22Rv1 (cell line): ENCODE results near the gene IQGAP2.

Source experiments
- H3K27ac ChIP-seq: fragments of 450-650 bp; 2 replicates; pipeline ENCODE4 v1.5.1; 2017
- CTCF ChIP-seq: fragments of 450-650 bp; IDR thresholded peaks from 2 replicates; pipeline ENCODE4 v1.5.1; 2017; ENCODE audit warnings: mild to moderate bottlenecking
- ZFX ChIP-seq: fragments of 450-650 bp; IDR thresholded peaks from 2 replicates; pipeline ENCODE4 v1.6.1; 2017; ENCODE audit warnings: antibody characterized with exemption, borderline replicate concordance

IQGAP2 gene

GRCh38 chr5:76438025-76438424, 34.9 kb downstream of the IQGAP2 start:
- no peak overlapping the region for H3K27ac ChIP-seq
- no peak for TF ChIP-seq ZFX
- no peak for TF ChIP-seq CTCF

GRCh38 chr5:76439201-76439600, 36.1 kb downstream of the IQGAP2 start:
- no peak overlapping the region for H3K27ac ChIP-seq
- TF ChIP-seq CTCF, result no peak
- no peak for TF ChIP-seq ZFX

GRCh38 chr5:76439929-76440328, 36.8 kb downstream of the IQGAP2 start:
- H3K27ac ChIP-seq, result no peak overlapping the region
- no peak for TF ChIP-seq ZFX
- TF ChIP-seq CTCF, result no peak

GRCh38 chr5:76441101-76441500, 38.0 kb downstream of the IQGAP2 start:
- TF ChIP-seq ZFX (no peak), CTCF (no peak)

GRCh38 chr5:76441890-76442673, 39.0 kb downstream of the IQGAP2 start:
- no peak overlapping the region for H3K27ac ChIP-seq
- TF ChIP-seq ZFX, result no peak

More at GRCh38 chr5:76441101-76441500, 38.0 kb downstream of the IQGAP2 start:
- no peak overlapping the region for H3K27ac ChIP-seq

GRCh38 chr5:76443066-76443800, 40.1 kb downstream of the IQGAP2 start:
- no peak overlapping the region for H3K27ac ChIP-seq
- TF ChIP-seq ZFX (no peak), CTCF (no peak)

- no peak overlapping the region for H3K27ac ChIP-seq
- TF ChIP-seq ZFX (no peak), CTCF (no peak)
These were observed 42.0 kb downstream of the IQGAP2 start for GRCh38 chr5:76445063-76445462.
